B cell (primary cell): ENCODE results near the gene ZNF75A.

ENCODE experiments used
- EZH2 ChIP-seq: IDR thresholded peaks from 2 replicates; pipeline ENCODE4 v1.6.1; 2012; ENCODE audit warnings: borderline replicate concordance, low read depth, mild to moderate bottlenecking, moderate library complexity, low read length; ENCODE audit not compliant: insufficient read depth, poor library complexity, severe bottlenecking
- TF ChIP-seq, protein P1 (sequence below): fragments of 200-600 bp; IDR thresholded peaks from one replicate; pipeline ENCODE4 v1.8.0; 2022; ENCODE audit warnings: antibody characterized with exemption, mild to moderate bottlenecking

GRCh38 chr16:3268294-3268693 lies 37.0 kb upstream of the ZNF75A start:
- TF ChIP-seq EZH2: no peak
- TF ChIP-seq, protein P1, sequence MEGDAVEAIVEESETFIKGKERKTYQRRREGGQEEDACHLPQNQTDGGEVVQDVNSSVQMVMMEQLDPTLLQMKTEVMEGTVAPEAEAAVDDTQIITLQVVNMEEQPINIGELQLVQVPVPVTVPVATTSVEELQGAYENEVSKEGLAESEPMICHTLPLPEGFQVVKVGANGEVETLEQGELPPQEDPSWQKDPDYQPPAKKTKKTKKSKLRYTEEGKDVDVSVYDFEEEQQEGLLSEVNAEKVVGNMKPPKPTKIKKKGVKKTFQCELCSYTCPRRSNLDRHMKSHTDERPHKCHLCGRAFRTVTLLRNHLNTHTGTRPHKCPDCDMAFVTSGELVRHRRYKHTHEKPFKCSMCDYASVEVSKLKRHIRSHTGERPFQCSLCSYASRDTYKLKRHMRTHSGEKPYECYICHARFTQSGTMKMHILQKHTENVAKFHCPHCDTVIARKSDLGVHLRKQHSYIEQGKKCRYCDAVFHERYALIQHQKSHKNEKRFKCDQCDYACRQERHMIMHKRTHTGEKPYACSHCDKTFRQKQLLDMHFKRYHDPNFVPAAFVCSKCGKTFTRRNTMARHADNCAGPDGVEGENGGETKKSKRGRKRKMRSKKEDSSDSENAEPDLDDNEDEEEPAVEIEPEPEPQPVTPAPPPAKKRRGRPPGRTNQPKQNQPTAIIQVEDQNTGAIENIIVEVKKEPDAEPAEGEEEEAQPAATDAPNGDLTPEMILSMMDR: no peak
